Measurements from ENCODE around the gene PRKCD.

Gene PRKCD

GRCh38 chr3:53221827-53222182, 60.8 kb downstream of the PRKCD start:
- DNase-seq: no peak

GRCh38 chr3:53222183-53222901, 61.3 kb downstream of the PRKCD start:
- no peak for DNase-seq

- DNase-seq: no peak
Observed at GRCh38 chr3:53223025-53223424, 62.0 kb downstream of the PRKCD start.

DNA sequence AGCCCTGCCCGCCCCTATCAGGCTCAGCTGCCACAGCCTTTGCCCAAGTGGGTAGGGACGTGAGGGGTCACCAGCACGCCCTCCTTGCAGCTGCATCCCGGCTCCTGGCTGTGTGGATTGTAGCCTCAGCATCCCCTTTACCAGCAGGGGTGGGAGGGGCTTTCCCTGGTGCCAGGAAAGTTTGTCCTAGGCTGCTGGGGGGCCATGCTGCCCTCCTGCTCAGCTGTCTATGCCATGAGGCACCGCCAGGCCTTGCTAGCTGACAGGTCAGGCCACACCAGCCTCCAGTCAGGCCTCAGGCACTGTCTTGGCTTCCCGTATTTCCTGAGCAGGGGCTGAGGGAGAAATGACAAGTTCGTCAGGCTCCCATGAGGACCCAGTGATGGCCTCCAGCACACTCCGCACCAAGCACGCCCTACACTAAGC, 62.5 kb downstream of the PRKCD start:
- DNase-seq: no peak

DNA sequence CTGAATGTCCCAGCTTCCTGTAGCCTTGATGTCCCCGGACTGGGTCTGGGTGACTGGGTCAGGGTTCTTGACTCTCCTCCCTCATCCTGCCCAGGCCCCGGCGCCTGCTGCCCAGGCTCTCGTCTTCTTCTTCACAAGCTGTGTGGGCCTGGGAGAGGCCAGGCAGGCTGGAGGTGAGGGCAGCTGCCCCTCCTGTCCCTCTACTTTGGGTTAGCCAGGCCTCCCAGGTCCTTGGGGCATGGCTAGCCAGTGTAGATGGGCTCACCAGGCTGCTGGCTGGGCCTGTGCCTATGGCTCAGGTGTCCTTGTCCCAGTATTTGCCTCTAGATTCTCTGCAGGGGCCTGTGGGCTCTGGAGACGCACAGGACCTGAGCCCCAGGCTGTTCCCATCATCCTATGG, 63.0 kb downstream of the PRKCD start:
- no peak for DNase-seq

DNA sequence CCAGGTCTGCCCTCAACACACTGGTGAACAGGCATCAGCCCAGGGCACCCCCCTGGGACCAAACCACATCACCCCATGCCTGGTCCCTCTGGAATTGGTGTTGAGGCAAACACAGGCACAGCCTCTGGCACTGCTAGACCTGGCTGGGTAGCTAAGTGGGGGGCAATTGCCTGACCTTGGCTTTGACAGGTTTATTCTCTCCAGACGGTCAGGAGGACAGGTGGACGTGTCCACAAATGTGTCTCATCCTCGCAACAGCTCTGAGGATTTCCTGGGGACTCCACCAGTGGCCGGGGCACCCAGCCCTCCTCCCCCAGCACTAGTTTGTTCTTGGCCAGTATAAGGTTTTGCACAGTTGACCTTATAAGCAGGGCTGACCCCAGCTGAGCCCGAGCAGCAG, 63.5 kb downstream of the PRKCD start:
- no peak for DNase-seq

- no peak for DNase-seq
Observed at GRCh38 chr3:53225181-53225580, 64.2 kb downstream of the PRKCD start.

DNA sequence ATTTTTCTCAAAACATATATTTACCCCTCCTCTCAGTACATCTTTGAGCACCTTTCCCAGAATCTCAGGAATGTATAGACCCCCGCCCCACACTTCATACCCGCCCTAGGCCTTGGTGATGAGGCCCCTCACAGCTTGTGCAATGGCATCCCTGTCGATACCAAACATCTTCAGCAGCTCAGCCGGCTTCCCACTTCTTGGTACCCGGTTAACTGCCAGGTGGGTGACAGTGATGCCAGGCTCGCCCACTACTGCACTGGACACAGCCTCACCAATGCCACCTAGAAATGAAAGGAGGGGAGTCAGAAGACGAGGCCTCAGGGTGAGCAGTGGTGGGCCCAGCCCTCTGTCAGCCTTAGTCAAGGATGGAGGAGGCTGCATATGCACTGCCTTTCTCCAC, 64.6 kb downstream of the PRKCD start:
- DNase-seq: no peak

- no peak for DNase-seq
Observed at GRCh38 chr3:53226142-53226840, 65.3 kb downstream of the PRKCD start.

DNA sequence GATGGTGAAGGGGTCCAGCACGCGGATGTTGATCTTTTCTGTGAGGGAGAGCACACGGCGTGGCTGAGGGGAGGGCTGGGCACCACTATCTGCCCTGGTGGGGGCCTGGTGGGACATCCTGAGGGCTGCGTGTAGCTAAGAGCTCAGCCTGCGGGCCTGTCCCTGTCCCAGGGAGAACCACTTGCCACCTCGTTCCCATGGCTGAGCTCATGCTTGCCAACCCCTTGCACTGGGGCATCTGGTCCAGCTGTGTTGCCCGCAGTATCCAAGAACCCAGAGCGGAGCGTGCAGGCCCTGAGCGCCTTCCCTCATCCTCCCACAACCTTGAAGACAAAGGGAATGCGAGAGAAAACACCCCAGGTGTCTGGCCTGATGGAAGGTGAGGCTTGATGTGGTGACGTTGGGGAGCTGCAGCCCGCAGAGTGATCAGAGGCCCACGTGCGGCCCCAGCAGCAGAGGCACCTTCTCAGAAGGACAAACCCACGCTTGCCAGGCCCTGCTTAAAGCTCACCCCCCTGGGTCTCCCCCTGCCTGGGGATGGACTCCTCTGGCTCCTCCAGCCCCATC, 65.9 kb downstream of the PRKCD start:
- no peak for DNase-seq

- DNase-seq: no peak
Observed at GRCh38 chr3:53227993-53228885, 67.2 kb downstream of the PRKCD start.

DNA sequence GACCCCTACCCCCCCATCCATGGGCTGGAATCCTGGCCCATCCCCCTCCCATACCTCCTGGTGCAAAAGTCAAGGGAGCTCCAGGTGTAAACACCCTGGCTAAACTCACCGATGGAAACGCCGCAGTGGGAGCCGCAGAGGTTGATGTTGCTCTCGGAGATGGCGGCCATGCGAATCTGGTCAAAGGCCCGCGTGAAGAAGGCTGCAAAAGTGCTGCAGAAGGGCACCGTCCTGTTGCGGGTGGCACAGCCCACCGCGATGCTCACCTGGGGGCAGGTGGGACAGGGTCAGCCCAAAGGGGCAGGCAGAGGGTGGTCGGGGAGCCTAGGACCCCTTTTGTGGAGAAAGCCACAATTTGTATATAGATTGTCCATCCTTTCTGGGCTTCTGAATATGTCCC, 68.2 kb downstream of the PRKCD start:
- no peak for DNase-seq

GRCh38 chr3:53229606-53230005, 68.6 kb downstream of the PRKCD start:
- DNase-seq: no peak

DNA sequence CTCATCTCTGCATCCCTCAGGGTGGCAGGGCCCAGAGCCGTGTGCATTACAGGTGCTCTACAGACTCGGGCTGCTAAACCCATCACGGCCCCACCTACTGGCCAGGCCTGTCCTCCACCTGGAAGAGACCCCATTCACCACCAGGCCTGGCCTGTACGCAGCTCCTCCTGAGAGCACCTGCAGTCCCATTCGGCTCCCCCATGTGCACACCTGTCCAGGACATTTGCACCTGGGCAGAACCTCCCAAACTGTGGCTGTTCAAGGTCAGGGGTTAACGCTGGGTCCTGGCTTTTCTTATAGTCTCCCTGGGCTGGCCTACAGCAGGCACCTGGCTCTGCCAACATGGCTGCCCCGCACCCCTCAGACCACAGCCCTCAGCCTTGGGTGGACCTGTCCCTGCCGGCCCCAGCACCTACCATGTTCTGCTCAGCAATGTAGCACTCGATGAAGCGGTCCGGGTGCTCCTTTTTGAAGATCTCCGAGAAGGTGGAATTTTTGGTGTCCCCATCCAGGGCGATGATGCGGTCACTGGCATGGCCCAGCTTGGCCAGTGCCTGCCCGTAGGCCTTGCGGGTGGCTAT, 69.1 kb downstream of the PRKCD start:
- DNase-seq: no peak

- DNase-seq: no peak
Observed at GRCh38 chr3:53230789-53231188, 69.8 kb downstream of the PRKCD start.

GRCh38 chr3:53231532-53232511, 70.8 kb downstream of the PRKCD start:
- no peak for DNase-seq

DNA sequence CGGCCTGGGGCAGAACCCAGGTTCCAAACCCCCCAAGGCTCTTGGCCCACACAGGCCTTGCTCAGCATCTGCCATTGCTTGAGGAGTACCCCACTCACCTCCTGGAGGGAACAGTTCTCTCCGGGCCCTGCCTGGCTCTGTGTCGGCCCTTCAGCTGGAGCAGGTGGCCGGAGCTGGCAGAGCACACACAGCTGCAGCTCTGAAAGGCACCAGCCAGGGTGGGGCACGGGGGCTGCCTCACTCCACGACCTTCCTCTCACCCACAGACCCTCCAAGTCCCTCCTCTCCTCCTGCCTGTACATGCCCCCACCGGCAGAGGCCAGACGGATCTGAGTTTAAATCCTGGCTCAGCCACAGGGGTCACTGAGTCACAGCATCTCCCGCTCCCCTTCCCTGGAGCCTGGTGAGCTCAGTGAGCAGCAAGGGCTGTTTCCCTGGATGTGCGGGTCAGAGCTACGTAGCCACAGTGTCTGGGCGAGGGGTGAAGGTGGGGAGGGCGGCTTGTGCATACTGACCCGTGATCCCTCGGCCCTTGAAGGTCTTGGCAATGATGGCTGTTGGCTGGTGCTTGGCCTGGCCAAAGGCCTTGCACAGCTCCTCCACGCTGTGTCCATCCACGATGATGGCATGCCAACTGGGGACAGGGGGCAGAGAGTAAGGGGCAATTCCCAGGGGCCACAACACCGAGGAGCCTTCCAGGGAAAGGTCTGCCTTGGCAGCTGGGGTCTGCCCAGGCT, 71.8 kb downstream of the PRKCD start:
- DNase-seq: no peak

GRCh38 chr3:53234130-53234840, 73.3 kb downstream of the PRKCD start:
- DNase-seq: no peak

- no peak for DNase-seq
Observed at GRCh38 chr3:53234841-53235232, 73.8 kb downstream of the PRKCD start.

- DNase-seq: no peak
Observed at GRCh38 chr3:53235545-53235944, 74.5 kb downstream of the PRKCD start.
